Thyroid gland (tissue), 4 donors: Measurements from ENCODE around the gene NFE2. TPM values are rescaled to one million over a fixed set of nuclear protein-coding genes. Genes with fewer than 3 reads are reported as not detected.

Experiments
- DNase-seq, 2 donors: peaks; one replicate each; pipeline ENCODE4 v3.0.0-alpha.2; 2019
- H3K27ac ChIP-seq, 3 donors: fragments of 200-600 bp; sonication (generic); 1 replicate in 2 of 3; 2 replicates in 1 of 3; pipeline ENCODE4 v1.5.1; 2016 to 2019; ENCODE audit warnings: mild to moderate bottlenecking in 1 of 3, moderate library complexity in 1 of 3
- H3K27me3 ChIP-seq: fragments of 200-600 bp; sonication (generic); one replicate; pipeline ENCODE4 v1.5.1; 2019
- H3K36me3 ChIP-seq, 2 donors: fragments of 200-600 bp; sonication (generic); one replicate each; pipeline ENCODE4 v1.5.1; 2016 to 2019
- H3K4me1 ChIP-seq, 2 donors: fragments of 200-600 bp; sonication (generic); one replicate each; pipeline ENCODE4 v1.5.1; 2017 to 2019
- H3K4me3 ChIP-seq, 3 donors: fragments of 200-600 bp; sonication (generic); replicated peaks in 1 of 3; 1 replicate in 2 of 3; 2 replicates in 1 of 3; pipeline ENCODE4 v1.5.1; 2016; ENCODE audit warnings: mild to moderate bottlenecking in 1 of 3
- H3K9me3 ChIP-seq: fragments of 200-600 bp; sonication (generic); one replicate; pipeline ENCODE4 v1.5.1; 2017
- CTCF ChIP-seq, 6 experiments: fragments of 200-600 bp in 3 of 6; fragments of 450-650 bp in 3 of 6; sonication (generic) in 3 of 6; IDR thresholded peaks; one replicate each; pipeline ENCODE4 v1.5.1; 2016 to 2019; ENCODE audit warnings: antibody characterized with exemption in 6 of 6, mild to moderate bottlenecking in 2 of 6, inconsistent platforms in 1 of 6, moderate library complexity in 1 of 6
- POLR2A ChIP-seq, 2 donors: fragments of 450-650 bp; IDR thresholded peaks; one replicate each; pipeline ENCODE4 v1.6.1; 2017; ENCODE audit warnings: antibody characterized with exemption in 2 of 2, mild to moderate bottlenecking in 2 of 2, moderate library complexity in 1 of 2
- WGBS, 2 donors: methylation state at CpG; one replicate each; pipeline ENCODE4 v1.1.5; 2017; 5-methylcytosine and 5-hydroxymethylcytosine counted together
- intact Hi-C: fragments of 100-400 bp; cut with DNase I; formaldehyde crosslinking; loops from one replicate; pipeline ENCODE4 v1.15.1; 2023
- total RNA-seq, 4 donors: library from RNA; depleted of rRNA; stranded (reverse); fragments of >200 nt; gene quantifications; one replicate each; pipeline ENCODE4 v1.2.3, GENCODE V29; 2016

The NFE2 gene
- total RNA-seq, 4 donors from 2014 or later: 0.56 to 1.7 (median 0.61) TPM

GRCh38 chr12:54280468-54281260 is 20.2 kb downstream of the NFE2 start, which contains the start of gene HNRNPA1:
Gene HNRNPA1, plus strand, starts transcription at chr12:54280726. Its CDS starts 82 bp downstream, at chr12:54280808.
- peak; percentile 97 for DNase-seq
- Histone ChIP-seq H3K9me3 (no peaks in the 10 kb centered on the region), H3K4me3 (peak within 1 kb of the TSS; percentile 12 to 67 (median 20)), H3K27ac (peak within 1 kb of the TSS; percentile 87 to 98 (median 97)), H3K36me3 (peaks cover 37% of the 10 kb centered on the region in 2 donors), H3K27me3 (no peaks in the 10 kb centered on the region), H3K4me1 (peaks cover 44 to 53% of the 10 kb centered on the region in 2 donors)
- intact Hi-C loops: no loop called here
- 0 to 1% methylated on average over 48 of the region's 48 CpGs for WGBS, 2 donors
- peak; percentile 98 to 99 for TF ChIP-seq POLR2A (IDR thresholded peaks at IDR 0.05)
- no peak for TF ChIP-seq CTCF (IDR thresholded peaks at IDR 0.05)

DNA sequence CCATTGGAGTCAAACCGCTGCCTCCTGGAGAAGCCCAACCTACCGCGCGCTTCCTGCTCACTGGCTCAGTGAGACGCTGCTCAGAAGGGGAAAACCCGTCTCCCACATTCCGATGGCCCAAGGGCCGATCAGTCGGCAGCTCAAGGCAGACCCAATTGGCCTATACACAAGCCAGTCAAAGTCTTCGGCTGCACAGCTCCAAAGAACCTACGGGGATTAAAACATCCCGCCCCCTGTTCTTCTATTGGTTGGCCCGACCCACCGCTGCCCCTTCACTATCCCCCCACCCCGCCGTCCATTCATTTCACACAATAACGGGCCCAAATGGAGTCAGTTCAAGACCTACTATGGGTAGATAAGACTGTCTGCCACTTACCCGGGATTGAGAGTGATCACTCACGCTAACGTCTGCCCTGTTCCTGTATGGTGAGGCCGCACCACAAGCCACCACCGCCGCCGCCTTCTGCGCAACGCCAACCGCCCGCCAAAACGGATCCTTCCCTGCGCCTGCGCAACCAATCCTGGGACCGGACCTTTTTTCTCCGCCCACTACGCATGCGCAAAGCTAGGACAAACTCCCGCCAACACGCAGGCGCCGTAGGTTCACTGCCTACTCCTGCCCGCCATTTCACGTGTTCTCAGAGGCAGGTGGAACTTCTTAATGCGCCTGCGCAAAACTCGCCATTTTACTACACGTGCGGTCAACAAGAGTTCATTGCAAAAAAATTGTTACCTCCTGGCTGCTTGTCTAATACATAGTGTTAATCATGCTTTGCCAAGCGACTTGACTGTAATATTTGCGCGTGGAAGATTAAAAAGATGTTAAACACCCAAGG is 21.0 kb downstream of the NFE2 start, which contains the start of gene CBX5:
Gene CBX5, minus strand, starts transcription at position 491 of the 836 bp plus-strand sequence. CDS start 22,472 bp downstream, outside the sequence.
- Histone ChIP-seq H3K27me3 (no peaks in the 10 kb centered on the region), H3K9me3 (no peaks in the 10 kb centered on the region), H3K4me3 (peak within 1 kb of the TSS; percentile 20 to 67 (median 59)), H3K27ac (peak within 1 kb of the TSS; percentile 87 to 98 (median 97)), H3K36me3 (peaks cover 29 to 30% of the 10 kb centered on the region in 2 donors), H3K4me1 (peaks cover 44 to 48% of the 10 kb centered on the region in 2 donors)
- intact Hi-C loops: no loop called here
- TF ChIP-seq POLR2A (IDR thresholded peaks at IDR 0.05) (peak; percentile 41 to 88), CTCF (IDR thresholded peaks at IDR 0.05) (no peak)
- DNase-seq: peak; percentile 99 to 100
- WGBS, 2 donors: 1% methylated on average over 47 to 48 of the region's 49 CpGs

- H3K36me3 ChIP-seq: peaks cover 25 to 28% of the 10 kb centered on the region in 2 donors
- peaks cover 43 to 46% of the 10 kb centered on the region in 2 donors for H3K4me1 ChIP-seq
- H3K4me3 ChIP-seq: peak overlapping the region; percentile 20 to 67 (median 59)
- DNase-seq: no peak
- H3K9me3 ChIP-seq: no peaks in the 10 kb centered on the region
- 1% methylated on average over 19 of the region's 19 CpGs for WGBS, 2 donors
- no peaks in the 10 kb centered on the region for H3K27me3 ChIP-seq
- intact Hi-C loops: no loop called here
- TF ChIP-seq CTCF (IDR thresholded peaks at IDR 0.05) (no peak), POLR2A (IDR thresholded peaks at IDR 0.05) (no peak)
- H3K27ac ChIP-seq: peak overlapping the region; percentile 81 to 98 (median 97)
Measured at GRCh38 chr12:54279227-54279631, 21.6 kb downstream of the NFE2 start.

DNA sequence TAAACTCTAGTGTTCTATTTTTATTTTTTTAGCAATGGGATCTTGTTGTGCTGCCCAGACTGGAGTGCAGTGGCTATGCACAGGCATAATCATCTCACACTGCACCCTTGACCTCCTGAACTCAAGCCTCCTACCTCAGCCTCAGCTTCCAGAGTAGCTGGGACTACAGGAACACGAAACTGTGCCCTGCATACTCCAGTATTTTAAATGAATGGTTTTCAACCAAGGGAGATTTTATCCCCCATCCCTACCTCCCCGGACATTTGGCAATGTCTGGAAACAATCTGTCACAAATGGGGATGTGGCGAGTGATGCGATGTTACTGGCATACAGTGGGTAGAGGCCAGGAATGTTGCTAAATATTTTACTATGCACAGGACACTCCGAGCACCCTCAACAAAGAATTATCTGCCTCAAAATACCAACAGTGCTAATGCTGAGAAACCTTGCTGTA is 23.0 kb downstream of the NFE2 start:
- intact Hi-C loops: no loop called here
- no peaks in the 10 kb centered on the region for H3K27me3 ChIP-seq
- TF ChIP-seq CTCF (IDR thresholded peaks at IDR 0.05): no peak
- TF ChIP-seq POLR2A (IDR thresholded peaks at IDR 0.05): no peak
- WGBS, 2 donors: 50 to 67% methylated on average over 5 of the region's 5 CpGs
- H3K9me3 ChIP-seq: no peaks in the 10 kb centered on the region
- DNase-seq: no peak
- H3K4me3 ChIP-seq: no peak overlapping the region
- H3K27ac ChIP-seq: peak overlapping the region in 2 of 3 donors; percentile 97 to 98
- H3K36me3 ChIP-seq: peaks cover 11 to 14% of the 10 kb centered on the region in 2 donors
- H3K4me1 ChIP-seq: peaks cover 29 to 32% of the 10 kb centered on the region in 2 donors
